Ovary (tissue), 3 donors: ENCODE measurements around the gene PPM1J.

Experiments used
- CTCF ChIP-seq, 3 donors: fragments of 450-650 bp in 2 of 3; fragments of 200-600 bp in 1 of 3; IDR thresholded peaks; one replicate each; pipeline versions ENCODE4 v1.5.1 to v1.8.0; 2016 to 2022; ENCODE audit warnings: antibody characterized with exemption in 3 of 3, mild to moderate bottlenecking in 1 of 3
- EP300 ChIP-seq: sonication (generic); formaldehyde crosslinking; IDR thresholded peaks from one replicate; pipeline ENCODE4 v1.6.1; 2017; ENCODE audit warnings: antibody characterized with exemption
- POLR2A ChIP-seq: fragments of 450-650 bp; IDR thresholded peaks from one replicate; pipeline ENCODE4 v1.6.1; 2017; ENCODE audit warnings: antibody characterized with exemption, mild to moderate bottlenecking, moderate library complexity
- donor health status: DM: no; HTN: no; CAD: no.

- TF ChIP-seq CTCF (IDR thresholded peaks at IDR 0.05) = no peak
- TF ChIP-seq POLR2A = no peak
- TF ChIP-seq EP300 = no peak
Measured at GRCh38 chr1:112761714-112762480, 46.8 kb upstream of the PPM1J start.
